NCI-H2227 (cell line): ENCODE data around the gene NMT1.
"Not testable (repeated sequence)": the region's sequence is repeated elsewhere in the genome, so short reads cannot be mapped to it uniquely, and the experiment has no call there.

Experiments
- DNase-seq: peaks from one replicate; lab custom pipeline; 2025; ENCODE audit not compliant: unreplicated experiment; lab: John Stamatoyannopoulos, UW

The NMT1 gene

GRCh38 chr17:45036691-45037090 lies 24.4 kb upstream of the NMT1 start:
- no peak for DNase-seq

- DNase-seq, result no peak
Measured at GRCh38 chr17:45038728-45039634, 22.1 kb upstream of the NMT1 start.

- DNase-seq, result peak; percentile 35
Measured at GRCh38 chr17:45040459-45040858, 20.7 kb upstream of the NMT1 start.

GRCh38 chr17:45042346-45043120 lies 18.6 kb upstream of the NMT1 start:
- no peak for DNase-seq

GRCh38 chr17:45043813-45044540 lies 17.1 kb upstream of the NMT1 start:
- DNase-seq, result no peak

GRCh38 chr17:45046537-45047125 lies 14.5 kb upstream of the NMT1 start:
- DNase-seq, result no peak

- no peak for DNase-seq
Measured at GRCh38 chr17:45048795-45049563, 12.1 kb upstream of the NMT1 start.

- DNase-seq, result peak; percentile 43
Measured at GRCh38 chr17:45050481-45051059, 10.5 kb upstream of the NMT1 start.

- DNase-seq, result peak; percentile 98
Measured at GRCh38 chr17:45051060-45051719, 9.9 kb upstream of the NMT1 start, which contains the start of gene DCAKD. Gene DCAKD, minus strand, starts transcription at chr17:45051632. Its CDS starts 16,747 bp downstream, at chr17:45034885.

GRCh38 chr17:45051720-45052051 lies 9.4 kb upstream of the NMT1 start:
- DNase-seq, result not testable (repeated sequence)

- peak; percentile 67 for DNase-seq
Measured at GRCh38 chr17:45052052-45052772, 8.9 kb upstream of the NMT1 start.

GRCh38 chr17:45060382-45060796 lies 728 bp upstream of the NMT1 start:
- no peak for DNase-seq

- DNase-seq, result no peak
Measured at GRCh38 chr17:45061606-45062205, 589 bp downstream of the NMT1 start.

- DNase-seq, result no peak
Measured at GRCh38 chr17:45063198-45063597, 2.1 kb downstream of the NMT1 start.

GRCh38 chr17:45067637-45068036 lies 6.5 kb downstream of the NMT1 start:
- no peak for DNase-seq

- DNase-seq, result no peak
Measured at GRCh38 chr17:45070001-45070400, 8.9 kb downstream of the NMT1 start.

- no peak for DNase-seq
Measured at GRCh38 chr17:45070809-45071208, 9.7 kb downstream of the NMT1 start.

GRCh38 chr17:45073414-45074070 lies 12.4 kb downstream of the NMT1 start:
- no peak for DNase-seq
